GM12864 (cell line): Measurements from ENCODE around the gene KCNQ1.

Source experiments
- DNase-seq: peaks from one replicate; pipeline ENCODE4 v3.0.0-alpha.2; 2011; ENCODE audit warnings: low read depth
- H3K4me3 ChIP-seq: 2 replicates; pipeline ENCODE4 v1.5.1; 2011; ENCODE audit warnings: mild to moderate bottlenecking, low read depth, low read length, control low read depth
- TF ChIP-seq, protein P1 (sequence below): IDR thresholded peaks from 2 replicates; pipeline ENCODE4 v1.5.1; 2011; ENCODE audit warnings: low read depth, mild to moderate bottlenecking, moderate library complexity, low read length, control low read depth, inconsistent platforms; ENCODE audit errors: missing control alignments

The KCNQ1 gene

DNA sequence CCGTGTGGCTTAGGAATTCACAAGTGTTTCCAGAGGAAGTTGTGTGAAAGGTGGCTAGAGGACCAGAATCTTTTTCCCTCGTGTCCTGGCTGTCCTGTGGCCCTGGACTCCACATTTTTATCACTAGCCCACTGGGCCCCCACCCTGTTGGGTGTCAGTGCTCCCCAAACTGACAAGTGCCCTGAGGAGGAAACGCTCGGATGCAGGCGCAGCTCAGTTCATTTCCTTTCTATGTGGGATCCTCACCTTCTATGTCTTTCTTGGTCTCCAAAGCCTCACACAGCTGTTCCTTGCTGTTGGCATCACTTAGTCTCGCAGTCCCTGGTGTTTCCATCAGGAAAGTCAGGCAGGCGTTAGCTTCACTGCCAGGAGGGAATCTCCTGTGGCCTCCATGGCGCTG is 323.0 kb downstream of the KCNQ1 start:
- DNase-seq, result no peak
- TF ChIP-seq, protein P1, sequence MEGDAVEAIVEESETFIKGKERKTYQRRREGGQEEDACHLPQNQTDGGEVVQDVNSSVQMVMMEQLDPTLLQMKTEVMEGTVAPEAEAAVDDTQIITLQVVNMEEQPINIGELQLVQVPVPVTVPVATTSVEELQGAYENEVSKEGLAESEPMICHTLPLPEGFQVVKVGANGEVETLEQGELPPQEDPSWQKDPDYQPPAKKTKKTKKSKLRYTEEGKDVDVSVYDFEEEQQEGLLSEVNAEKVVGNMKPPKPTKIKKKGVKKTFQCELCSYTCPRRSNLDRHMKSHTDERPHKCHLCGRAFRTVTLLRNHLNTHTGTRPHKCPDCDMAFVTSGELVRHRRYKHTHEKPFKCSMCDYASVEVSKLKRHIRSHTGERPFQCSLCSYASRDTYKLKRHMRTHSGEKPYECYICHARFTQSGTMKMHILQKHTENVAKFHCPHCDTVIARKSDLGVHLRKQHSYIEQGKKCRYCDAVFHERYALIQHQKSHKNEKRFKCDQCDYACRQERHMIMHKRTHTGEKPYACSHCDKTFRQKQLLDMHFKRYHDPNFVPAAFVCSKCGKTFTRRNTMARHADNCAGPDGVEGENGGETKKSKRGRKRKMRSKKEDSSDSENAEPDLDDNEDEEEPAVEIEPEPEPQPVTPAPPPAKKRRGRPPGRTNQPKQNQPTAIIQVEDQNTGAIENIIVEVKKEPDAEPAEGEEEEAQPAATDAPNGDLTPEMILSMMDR, result no peak
- H3K4me3 ChIP-seq, result no peak overlapping the region

GRCh38 chr11:2768471-2769408 is 323.9 kb downstream of the KCNQ1 start:
- TF ChIP-seq, protein P1, result no peak
- DNase-seq, result no peak
- H3K4me3 ChIP-seq, result no peak overlapping the region

GRCh38 chr11:2769409-2770095 is 324.7 kb downstream of the KCNQ1 start:
- DNase-seq, result no peak
- no peak overlapping the region for H3K4me3 ChIP-seq

GRCh38 chr11:2770096-2770751 is 325.4 kb downstream of the KCNQ1 start:
- TF ChIP-seq, protein P1, result no peak
- DNase-seq, result no peak
- H3K4me3 ChIP-seq, result no peak overlapping the region

More at GRCh38 chr11:2769409-2770095, 324.7 kb downstream of the KCNQ1 start:
- TF ChIP-seq, protein P1, result no peak

- DNase-seq, result no peak
- TF ChIP-seq, protein P1, result no peak
- no peak overlapping the region for H3K4me3 ChIP-seq
Observed at GRCh38 chr11:2770761-2771301, 326.0 kb downstream of the KCNQ1 start.

DNA sequence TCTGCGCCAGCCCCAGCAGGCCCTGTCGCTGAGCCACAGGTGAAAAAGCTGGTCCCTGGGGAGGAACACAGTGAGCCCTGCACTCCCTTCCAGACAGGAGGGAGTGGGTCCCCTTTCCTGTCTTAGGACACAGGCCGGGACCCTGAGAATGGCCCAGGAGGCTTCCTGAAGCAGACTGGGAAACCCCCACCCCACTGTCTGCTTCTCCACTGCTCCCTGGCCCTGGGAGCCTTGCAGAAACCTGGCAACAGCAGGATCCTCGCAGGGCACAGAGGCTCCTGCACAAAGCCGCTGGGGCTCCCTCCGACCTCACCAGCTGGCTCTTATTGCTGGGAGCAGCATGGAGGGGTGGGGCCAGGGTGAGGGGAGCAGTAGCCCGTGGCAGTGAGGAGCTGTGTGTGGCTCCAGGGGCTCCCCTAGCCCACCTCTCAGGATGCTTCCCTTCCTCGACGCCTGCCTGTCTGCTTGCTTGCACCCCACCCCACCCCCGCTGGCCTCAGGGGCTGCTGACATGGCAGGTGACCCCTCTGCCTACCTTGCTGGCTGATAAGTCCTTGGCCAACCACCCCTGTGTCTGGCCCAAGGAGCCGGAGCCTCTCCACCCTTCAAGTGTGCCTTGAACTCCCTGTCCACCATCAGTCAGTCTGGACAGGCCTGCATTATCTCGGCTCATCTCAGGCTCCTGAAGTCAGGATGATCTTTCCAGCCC is 327.1 kb downstream of the KCNQ1 start:
- no peak overlapping the region for H3K4me3 ChIP-seq
- no peak for DNase-seq
- TF ChIP-seq, protein P1, result no peak
